ENCODE results near the gene CTAGE9.
A peak's percentile ranks its signal among the peaks of the same experiment; 100 is the strongest.

The CTAGE9 gene

GRCh38 chr6:131696956-131697355 is 13.9 kb downstream of the CTAGE9 start:
- Histone ChIP-seq H2AFZ (ENCODE audit: low read length) (no peak overlapping the region), H3K36me3 (ENCODE audit: insufficient read depth, low read length) (no peaks in the 10 kb centered on the region), H3K9me2 (ENCODE audit: low read depth, low read length) (no peaks in the 10 kb centered on the region), H3F3A (ENCODE audit: insufficient read depth, low read length) (no peaks in the 10 kb centered on the region), H3K27ac (ENCODE audit: low read depth, low read length, poor library complexity, severe bottlenecking) (no peak overlapping the region), H3K79me2 (ENCODE audit: insufficient read depth, low read length) (no peaks in the 10 kb centered on the region), H3K4me1 (ENCODE audit: insufficient read depth, low read length, severe bottlenecking) (peaks cover 3% of the 10 kb centered on the region), H3K9me3 (ENCODE audit: low read length) (no peaks in the 10 kb centered on the region), H3K4me3 (ENCODE audit: low read depth, low read length, poor library complexity, severe bottlenecking) (no peak overlapping the region), H4K20me1 (ENCODE audit: insufficient read depth, low read length) (no peaks in the 10 kb centered on the region), H3K4me2 (ENCODE audit: low read length) (no peak overlapping the region), H3K27me3 (ENCODE audit: insufficient read depth, low read length) (no peaks in the 10 kb centered on the region), H3K9ac (ENCODE audit: low read length) (no peak overlapping the region)
- TF ChIP-seq EZH2 (IDR thresholded peaks at IDR 0.05; ENCODE audit: borderline replicate concordance, low read length): no peak
- TF ChIP-seq CTCF (IDR thresholded peaks at IDR 0.05; ENCODE audit: low read length): no peak

GRCh38 chr6:131694832-131695426 is 15.9 kb downstream of the CTAGE9 start:
- TF ChIP-seq CTCF (IDR thresholded peaks at IDR 0.05; ENCODE audit: low read length) (peak; percentile 66), EZH2 (IDR thresholded peaks at IDR 0.05; ENCODE audit: borderline replicate concordance, low read length) (no peak)
- no peak overlapping the region for H2AFZ ChIP-seq (ENCODE audit: low read length)
- H3K4me1 ChIP-seq (ENCODE audit: insufficient read depth, low read length, severe bottlenecking): peaks cover 6% of the 10 kb centered on the region
- H3K4me2 ChIP-seq (ENCODE audit: low read length): no peak overlapping the region
- H3K9me2 ChIP-seq (ENCODE audit: low read depth, low read length): no peaks in the 10 kb centered on the region
- no peaks in the 10 kb centered on the region for H3K79me2 ChIP-seq (ENCODE audit: insufficient read depth, low read length)
- no peak overlapping the region for H3K9ac ChIP-seq (ENCODE audit: low read length)
- H3K36me3 ChIP-seq (ENCODE audit: insufficient read depth, low read length): no peaks in the 10 kb centered on the region
- no peak overlapping the region for H3K27ac ChIP-seq (ENCODE audit: low read depth, low read length, poor library complexity, severe bottlenecking)
- no peaks in the 10 kb centered on the region for H4K20me1 ChIP-seq (ENCODE audit: insufficient read depth, low read length)
- H3K27me3 ChIP-seq (ENCODE audit: insufficient read depth, low read length): no peaks in the 10 kb centered on the region
- H3F3A ChIP-seq (ENCODE audit: insufficient read depth, low read length): no peaks in the 10 kb centered on the region
- H3K4me3 ChIP-seq (ENCODE audit: low read depth, low read length, poor library complexity, severe bottlenecking): no peak overlapping the region
- H3K9me3 ChIP-seq (ENCODE audit: low read length): no peaks in the 10 kb centered on the region

GRCh38 chr6:131693384-131693783 is 17.4 kb downstream of the CTAGE9 start:
- no peak overlapping the region for H2AFZ ChIP-seq (ENCODE audit: low read length)
- no peaks in the 10 kb centered on the region for H3K36me3 ChIP-seq (ENCODE audit: insufficient read depth, low read length)
- TF ChIP-seq EZH2 (IDR thresholded peaks at IDR 0.05; ENCODE audit: borderline replicate concordance, low read length) (no peak), CTCF (IDR thresholded peaks at IDR 0.05; ENCODE audit: low read length) (no peak)
- no peaks in the 10 kb centered on the region for H3K9me3 ChIP-seq (ENCODE audit: low read length)
- H3K4me3 ChIP-seq (ENCODE audit: low read depth, low read length, poor library complexity, severe bottlenecking): no peak overlapping the region
- no peak overlapping the region for H3K9ac ChIP-seq (ENCODE audit: low read length)
- no peak overlapping the region for H3K27ac ChIP-seq (ENCODE audit: low read depth, low read length, poor library complexity, severe bottlenecking)
- no peaks in the 10 kb centered on the region for H3K79me2 ChIP-seq (ENCODE audit: insufficient read depth, low read length)
- no peaks in the 10 kb centered on the region for H3K9me2 ChIP-seq (ENCODE audit: low read depth, low read length)
- H3K27me3 ChIP-seq (ENCODE audit: insufficient read depth, low read length): no peaks in the 10 kb centered on the region
- H3K4me1 ChIP-seq (ENCODE audit: insufficient read depth, low read length, severe bottlenecking): peaks cover 6% of the 10 kb centered on the region
- H3F3A ChIP-seq (ENCODE audit: insufficient read depth, low read length): no peaks in the 10 kb centered on the region
- no peaks in the 10 kb centered on the region for H4K20me1 ChIP-seq (ENCODE audit: insufficient read depth, low read length)
- H3K4me2 ChIP-seq (ENCODE audit: low read length): no peak overlapping the region

Measured in OCI-LY1 (cell line).